Astrocyte of the spinal cord (primary cell): ENCODE data around the gene COX7A2L.

ENCODE experiments used
- DNase-seq: peaks from one replicate; pipeline ENCODE4 v3.0.0; 2011; ENCODE audit warnings: low read depth, low spot score
- H3K4me3 ChIP-seq: 2 replicates; pipeline ENCODE4 v1.5.1; 2011; ENCODE audit warnings: low read depth, mild to moderate bottlenecking, low read length, moderate library complexity
- in situ Hi-C: cut with HindIII; loops from 2 replicates; pipeline ENCODE4 v1.10.0; 2017; ENCODE audit warnings: low sequenced_read_pairs
- TF ChIP-seq, protein P1 (sequence below): IDR thresholded peaks from 2 replicates; pipeline ENCODE4 v1.5.1; 2012; ENCODE audit warnings: low read depth, mild to moderate bottlenecking, low read length, inconsistent platforms

COX7A2L gene

DNA sequence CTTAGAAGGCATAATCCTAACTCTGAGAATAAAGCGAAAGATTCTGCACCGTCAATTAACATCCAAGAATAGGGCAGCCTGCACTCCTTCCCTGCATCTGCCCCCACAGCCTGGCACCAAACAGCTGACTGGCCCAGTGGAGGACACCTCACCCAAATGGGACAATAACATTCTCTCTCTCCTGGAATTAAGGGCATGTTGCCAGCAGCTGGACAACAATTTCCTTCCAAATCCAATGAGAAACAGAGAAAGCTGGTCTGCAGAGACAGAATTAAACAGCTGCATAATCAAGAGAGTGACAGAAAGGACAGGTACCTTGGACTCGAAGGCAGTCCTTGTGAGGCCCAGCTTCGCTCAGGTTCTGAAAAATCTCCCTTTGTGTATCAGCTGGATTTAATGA lies 15.0 kb downstream of the COX7A2L start:
- no peak overlapping the region for H3K4me3 ChIP-seq
- TF ChIP-seq, protein P1, sequence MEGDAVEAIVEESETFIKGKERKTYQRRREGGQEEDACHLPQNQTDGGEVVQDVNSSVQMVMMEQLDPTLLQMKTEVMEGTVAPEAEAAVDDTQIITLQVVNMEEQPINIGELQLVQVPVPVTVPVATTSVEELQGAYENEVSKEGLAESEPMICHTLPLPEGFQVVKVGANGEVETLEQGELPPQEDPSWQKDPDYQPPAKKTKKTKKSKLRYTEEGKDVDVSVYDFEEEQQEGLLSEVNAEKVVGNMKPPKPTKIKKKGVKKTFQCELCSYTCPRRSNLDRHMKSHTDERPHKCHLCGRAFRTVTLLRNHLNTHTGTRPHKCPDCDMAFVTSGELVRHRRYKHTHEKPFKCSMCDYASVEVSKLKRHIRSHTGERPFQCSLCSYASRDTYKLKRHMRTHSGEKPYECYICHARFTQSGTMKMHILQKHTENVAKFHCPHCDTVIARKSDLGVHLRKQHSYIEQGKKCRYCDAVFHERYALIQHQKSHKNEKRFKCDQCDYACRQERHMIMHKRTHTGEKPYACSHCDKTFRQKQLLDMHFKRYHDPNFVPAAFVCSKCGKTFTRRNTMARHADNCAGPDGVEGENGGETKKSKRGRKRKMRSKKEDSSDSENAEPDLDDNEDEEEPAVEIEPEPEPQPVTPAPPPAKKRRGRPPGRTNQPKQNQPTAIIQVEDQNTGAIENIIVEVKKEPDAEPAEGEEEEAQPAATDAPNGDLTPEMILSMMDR, result no peak
- no peak for DNase-seq
- in situ Hi-C loops, result no loop called here

- DNase-seq, result no peak
- TF ChIP-seq, protein P1, result no peak
- in situ Hi-C loops, result no loop called here
- no peak overlapping the region for H3K4me3 ChIP-seq
Observed at GRCh38 chr2:42342795-42343241, 18.2 kb downstream of the COX7A2L start.

DNA sequence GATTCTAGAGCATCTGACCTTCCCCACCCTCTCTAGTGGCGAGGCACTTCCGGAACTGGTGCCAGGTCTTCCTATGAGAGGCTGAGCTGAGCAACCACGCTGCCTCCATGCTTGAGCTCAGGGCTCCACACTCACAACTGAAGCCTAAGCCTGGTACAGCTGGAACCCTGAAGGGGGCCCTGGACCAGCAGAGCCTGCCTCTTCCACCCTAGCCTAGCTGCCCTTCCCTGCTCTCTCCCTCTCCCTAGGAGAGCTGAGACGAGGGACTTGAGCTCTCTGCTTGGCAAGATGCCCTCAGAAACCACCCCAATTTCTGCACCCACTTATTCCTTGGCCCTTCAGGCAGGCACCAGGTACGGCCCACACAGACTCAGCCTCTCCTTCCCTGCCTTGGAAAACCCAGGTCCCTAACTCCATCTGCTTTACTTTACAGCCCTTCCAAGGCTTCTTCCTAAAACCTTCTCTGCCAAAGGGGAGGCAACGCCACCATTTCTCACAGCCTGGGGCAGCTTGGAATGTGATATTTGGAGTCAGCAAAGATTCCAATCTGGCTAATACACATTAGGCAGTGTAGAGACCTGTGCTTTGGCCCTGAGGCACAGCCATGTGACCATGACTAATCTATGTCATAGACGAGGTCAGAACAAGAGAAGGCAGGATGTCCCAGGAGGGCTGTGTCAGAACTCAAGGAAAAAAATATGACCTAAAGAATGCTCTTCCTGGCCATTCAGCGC lies 18.8 kb downstream of the COX7A2L start:
- DNase-seq, result peak; percentile 77
- in situ Hi-C loops, result no loop called here
- H3K4me3 ChIP-seq, result no peak overlapping the region
- TF ChIP-seq, protein P1, result no peak

DNA sequence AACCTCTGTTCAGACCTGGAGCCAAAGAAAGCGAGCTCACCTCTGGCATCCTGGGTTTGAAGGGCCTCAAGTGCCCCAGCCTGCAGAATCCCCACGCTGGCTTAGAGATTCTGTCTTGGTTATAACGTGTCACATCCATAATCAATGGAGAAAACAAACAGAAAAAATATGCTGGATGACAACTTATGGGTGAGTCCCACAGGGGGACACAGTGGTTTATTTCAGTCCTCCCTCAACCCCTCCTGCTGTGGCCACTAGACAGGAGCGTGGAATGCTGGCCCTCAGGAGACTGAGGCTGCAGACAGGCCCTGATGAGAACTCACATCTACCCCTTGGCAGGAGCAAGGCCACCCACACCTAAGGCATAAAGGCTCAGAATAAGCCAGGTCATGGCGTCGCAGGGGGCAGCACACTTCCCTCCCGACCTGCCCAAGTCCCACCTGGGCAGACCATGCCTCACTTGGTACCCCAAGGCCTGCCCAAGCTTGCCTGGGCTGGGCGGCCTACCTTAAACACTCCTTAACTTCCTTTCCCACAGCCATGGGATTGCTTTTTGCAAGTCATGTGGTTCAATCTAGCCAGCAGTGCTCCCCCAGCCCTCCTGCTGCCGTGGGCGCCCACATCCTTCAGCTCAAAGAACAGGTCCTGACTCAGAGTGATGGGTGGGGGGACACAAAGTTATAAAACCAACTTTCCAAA lies 19.9 kb downstream of the COX7A2L start:
- DNase-seq, result no peak
- TF ChIP-seq, protein P1, result no peak
- H3K4me3 ChIP-seq, result no peak overlapping the region
- in situ Hi-C loops, result no loop called here

- in situ Hi-C loops, result no loop called here
- TF ChIP-seq, protein P1, result no peak
Observed at GRCh38 chr2:42340045-42340937, 20.7 kb downstream of the COX7A2L start.

GRCh38 chr2:42339191-42339912 lies 21.7 kb downstream of the COX7A2L start:
- in situ Hi-C loops, result no loop called here
- TF ChIP-seq, protein P1, result peak; percentile 17
- DNase-seq, result no peak
- no peak overlapping the region for H3K4me3 ChIP-seq

More at GRCh38 chr2:42340045-42340937, 20.7 kb downstream of the COX7A2L start:
- DNase-seq, result no peak
- H3K4me3 ChIP-seq, result no peak overlapping the region
